Vagina (tissue), 2 donors: ENCODE results near the gene CR1. TPM values are rescaled to one million over a fixed set of nuclear protein-coding genes. Genes with fewer than 3 reads are reported as not detected.
"Not testable (repeated sequence)": the region's sequence is repeated elsewhere in the genome, so short reads cannot be mapped to it uniquely, and the experiment has no call there.

Experiments used
- DNase-seq, 2 donors: peaks; one replicate each; pipeline ENCODE4 v3.0.0-alpha.2; 2017; ENCODE audit errors: extremely low spot score in 2 of 2
- H3K27ac ChIP-seq: fragments of 200-600 bp; sonication (generic); one replicate; pipeline ENCODE4 v1.5.1; 2019
- H3K27me3 ChIP-seq: fragments of 200-600 bp; sonication (generic); one replicate; pipeline ENCODE4 v1.5.1; 2019
- H3K36me3 ChIP-seq, 2 donors: fragments of 200-600 bp; sonication (generic); one replicate each; pipeline ENCODE4 v1.5.1; 2017 to 2019
- H3K4me1 ChIP-seq: fragments of 200-600 bp; sonication (generic); one replicate; pipeline ENCODE4 v1.5.1; 2019
- H3K4me3 ChIP-seq, 2 donors: fragments of 200-600 bp; sonication (generic); 1 replicate in 1 of 2; 2 replicates in 1 of 2; pipeline ENCODE4 v1.5.1; 2016 to 2019
- H3K9me3 ChIP-seq: fragments of 200-600 bp; sonication (generic); one replicate; pipeline ENCODE4 v1.5.1; 2019
- CTCF ChIP-seq, 3 experiments: fragments of 450-650 bp in 2 of 3; fragments of 200-600 bp in 1 of 3; sonication (generic) in 1 of 3; IDR thresholded peaks; one replicate each; pipeline ENCODE4 v1.5.1; 2017 to 2019; ENCODE audit warnings: antibody characterized with exemption in 3 of 3, mild to moderate bottlenecking in 2 of 3, moderate library complexity in 2 of 3
- POLR2A ChIP-seq, 2 donors: fragments of 450-650 bp; IDR thresholded peaks; one replicate each; pipeline ENCODE4 v1.6.1; 2017; ENCODE audit warnings: antibody characterized with exemption in 2 of 2, mild to moderate bottlenecking in 2 of 2, moderate library complexity in 2 of 2
- POLR2AphosphoS5 ChIP-seq, 2 donors: sonication (generic); formaldehyde crosslinking; IDR thresholded peaks; one replicate each; pipeline ENCODE4 v1.9.0; 2017; ENCODE audit warnings: antibody characterized with exemption in 2 of 2, mild to moderate bottlenecking in 2 of 2, low read depth in 1 of 2; ENCODE audit not compliant: insufficient read depth in 1 of 2
- intact Hi-C: fragments of 100-400 bp; cut with DNase I; formaldehyde crosslinking; loops from one replicate; pipeline ENCODE4 v1.15.1; 2023
- total RNA-seq: library from RNA; depleted of rRNA; stranded (reverse); fragments of >200 nt; gene quantifications from one replicate; pipeline ENCODE4 v1.2.3, GENCODE V29; 2016

Gene CR1
- total RNA-seq, 1 donor from 2014 or later, result 2.5 TPM

GRCh38 chr1:207658904-207659485 is 163.0 kb downstream of the CR1 start:
- TF ChIP-seq POLR2AphosphoS5 (IDR thresholded peaks at IDR 0.05; ENCODE audit: insufficient read depth in 1 of 2, low read depth in 1 of 2) (no peak), POLR2A (IDR thresholded peaks at IDR 0.05) (no peak), CTCF (IDR thresholded peaks at IDR 0.05) (no peak)
- intact Hi-C loops, result no loop called here

GRCh38 chr1:207659545-207660153 is 163.7 kb downstream of the CR1 start:
- no peaks in the 10 kb centered on the region for H3K4me1 ChIP-seq
- H3K27ac ChIP-seq, result no peak overlapping the region
- no peak overlapping the region for H3K4me3 ChIP-seq
- intact Hi-C loops, result no loop called here
- DNase-seq, result no peak
- H3K27me3 ChIP-seq, result no peaks in the 10 kb centered on the region
- H3K9me3 ChIP-seq, result no peaks in the 10 kb centered on the region
- H3K36me3 ChIP-seq, result no peaks in the 10 kb centered on the region
- TF ChIP-seq CTCF (IDR thresholded peaks at IDR 0.05) (no peak), POLR2AphosphoS5 (IDR thresholded peaks at IDR 0.05; ENCODE audit: insufficient read depth in 1 of 2, low read depth in 1 of 2) (no peak), POLR2A (IDR thresholded peaks at IDR 0.05) (no peak)

More at GRCh38 chr1:207658904-207659485, 163.0 kb downstream of the CR1 start:
- no peaks in the 10 kb centered on the region for H3K36me3 ChIP-seq
- H3K4me1 ChIP-seq, result no peaks in the 10 kb centered on the region
- no peak overlapping the region for H3K27ac ChIP-seq
- no peak for DNase-seq
- no peaks in the 10 kb centered on the region for H3K9me3 ChIP-seq
- H3K4me3 ChIP-seq, result no peak overlapping the region
- H3K27me3 ChIP-seq, result no peaks in the 10 kb centered on the region

- intact Hi-C loops, H3K27me3 ChIP-seq, H3K9me3 ChIP-seq, H3K4me3 ChIP-seq, H3K27ac ChIP-seq, DNase-seq, H3K4me1 ChIP-seq, H3K36me3 ChIP-seq: not testable (repeated sequence)
Observed at GRCh38 chr1:207661420-207661819, 165.5 kb downstream of the CR1 start.

- Histone ChIP-seq H3K4me1 (peaks cover 9% of the 10 kb centered on the region), H3K9me3 (no peaks in the 10 kb centered on the region), H3K27ac (no peak overlapping the region), H3K27me3 (no peaks in the 10 kb centered on the region), H3K36me3 (no peaks in the 10 kb centered on the region), H3K4me3 (no peak overlapping the region)
- TF ChIP-seq CTCF (IDR thresholded peaks at IDR 0.05) (no peak), POLR2AphosphoS5 (IDR thresholded peaks at IDR 0.05; ENCODE audit: insufficient read depth in 1 of 2, low read depth in 1 of 2) (no peak), POLR2A (IDR thresholded peaks at IDR 0.05) (no peak)
- intact Hi-C loops, result no loop called here
- DNase-seq, result no peak
Observed at GRCh38 chr1:207666342-207666741, 170.4 kb downstream of the CR1 start.

GRCh38 chr1:207669528-207670009 is 173.6 kb downstream of the CR1 start:
- H3K9me3 ChIP-seq, result no peaks in the 10 kb centered on the region
- no peaks in the 10 kb centered on the region for H3K36me3 ChIP-seq
- DNase-seq, result no peak
- no peaks in the 10 kb centered on the region for H3K27me3 ChIP-seq
- H3K4me1 ChIP-seq, result peaks cover 9% of the 10 kb centered on the region
- intact Hi-C loops, result loop anchor here (10.0 kb wide), 1 partner anchor 1445 kb away; no protein-coding TSS in a partner anchor
- H3K27ac ChIP-seq, result no peak overlapping the region
- TF ChIP-seq POLR2A (IDR thresholded peaks at IDR 0.05) (no peak), CTCF (IDR thresholded peaks at IDR 0.05) (no peak), POLR2AphosphoS5 (IDR thresholded peaks at IDR 0.05; ENCODE audit: insufficient read depth in 1 of 2, low read depth in 1 of 2) (no peak)
- no peak overlapping the region for H3K4me3 ChIP-seq
